H1 (cell line): ENCODE measurements around the gene ZNF669. TPM values are rescaled to one million over a fixed set of nuclear protein-coding genes. Genes with fewer than 3 reads are reported as not detected.

ENCODE experiments used
- BCL11A ChIP-seq, 2 experiments: IDR thresholded peaks; one replicate each; pipeline ENCODE4 v1.6.1; 2011; ENCODE audit warnings: low read depth in 2 of 2, low read length in 2 of 2, mild to moderate bottlenecking in 2 of 2
- CHD2 ChIP-seq: IDR thresholded peaks from 2 replicates; pipeline ENCODE4 v1.6.1; 2012; ENCODE audit warnings: low read length, improper control_type of control experiment
- FOSL1 ChIP-seq: IDR thresholded peaks from 2 replicates; pipeline ENCODE4 v1.6.1; 2011; ENCODE audit warnings: mild to moderate bottlenecking, low read depth, low read length, moderate library complexity; ENCODE audit not compliant: insufficient read depth
- GABPA ChIP-seq: IDR thresholded peaks from 2 replicates; pipeline ENCODE4 v1.6.1; 2011; ENCODE audit warnings: mild to moderate bottlenecking, low read length, moderate library complexity, borderline replicate concordance; ENCODE audit not compliant: insufficient read depth
- GTF2F1 ChIP-seq: IDR thresholded peaks from 2 replicates; pipeline ENCODE4 v1.6.1; 2012; ENCODE audit warnings: low read depth, low read length, improper control_type of control experiment, borderline replicate concordance
- KDM4A ChIP-seq: IDR thresholded peaks from one replicate; pipeline ENCODE4 v1.7.1; 2012; ENCODE audit warnings: low read depth, mild to moderate bottlenecking, moderate library complexity, low read length, inconsistent platforms; ENCODE audit not compliant: severe bottlenecking
- PHF8 ChIP-seq: fragments of 200-600 bp; sonication (generic); conservative IDR thresholded peaks from 2 replicates; pipeline ENCODE4 v1.7.1; 2012; ENCODE audit warnings: low read depth, mild to moderate bottlenecking, inconsistent platforms, low read length, moderate library complexity
- RNF2 ChIP-seq: fragments of 200-900, 300-1000 bp; sonication (generic); IDR thresholded peaks from 2 replicates; pipeline ENCODE4 v1.7.1; 2016; ENCODE audit warnings: borderline replicate concordance, low read depth, mild to moderate bottlenecking, antibody characterized with exemption, low read length; ENCODE audit not compliant: poor library complexity, severe bottlenecking; ENCODE audit errors: missing control alignments
- SIN3A ChIP-seq, 2 experiments: IDR thresholded peaks in 1 of 2; conservative IDR thresholded peaks in 1 of 2; 2 replicates each; pipeline ENCODE4 v1.6.1; 2011 to 2012; ENCODE audit warnings: low read length in 2 of 2, improper control_type of control experiment in 1 of 2, low read depth in 1 of 2, mild to moderate bottlenecking in 1 of 2
- SIX5 ChIP-seq: IDR thresholded peaks from 2 replicates; pipeline ENCODE4 v1.6.1; 2011; ENCODE audit warnings: mild to moderate bottlenecking, low read depth, low read length
- SP4 ChIP-seq: IDR thresholded peaks from 2 replicates; pipeline ENCODE4 v1.6.1; 2012; ENCODE audit warnings: low read length, inconsistent platforms
- polyA plus RNA-seq, 7 experiments: library from polyadenylated mRNA; depleted of rRNA in 3 of 7; stranded (reverse) in 5 of 7; unstranded in 2 of 7; fragments of >200 nt in 5 of 7; fragments of 200-250 nt in 2 of 7; gene quantifications; 1 replicate in 5 of 7; 2 replicates in 1 of 7; 4 replicates in 1 of 7; pipeline versions ENCODE4 v1.2.1 to v1.2.3, GENCODE V29; 2011 to 2013; ENCODE audit warnings: missing spikeins in 2 of 7, mixed read lengths in 2 of 7
- total RNA-seq: library from RNA; stranded (reverse); fragmentation: NEBNext Ultra II Directional; extraction: Animal tissue kit (Norgen Biotek cat#: 25700); gene quantifications from 2 replicates; pipeline ENCODE4 v1.2.1, GENCODE V29; 2021
- TF ChIP-seq, protein P1 (sequence below), 3 experiments: IDR thresholded peaks; 1 replicate in 2 of 3; 2 replicates in 1 of 3; pipeline versions ENCODE4 v1.5.1 to v1.6.1; 2011; ENCODE audit warnings: low read length in 3 of 3, mild to moderate bottlenecking in 3 of 3, inconsistent platforms in 2 of 3, low read depth in 1 of 3, moderate library complexity in 1 of 3; ENCODE audit not compliant: insufficient read depth in 1 of 3; ENCODE audit errors: control extremely low read depth in 1 of 3
- TF ChIP-seq, protein P2 (sequence below): IDR thresholded peaks from 2 replicates; pipeline ENCODE4 v1.6.1; 2011; ENCODE audit warnings: low read length, improper control_type of control experiment

ZNF669 gene
- total and polyA plus RNA-seq, 2 of the 8 experiments (the other 6 are each of a cell fraction or from before 2014, with no cell fraction given): 4.8 to 20.3 TPM

DNA sequence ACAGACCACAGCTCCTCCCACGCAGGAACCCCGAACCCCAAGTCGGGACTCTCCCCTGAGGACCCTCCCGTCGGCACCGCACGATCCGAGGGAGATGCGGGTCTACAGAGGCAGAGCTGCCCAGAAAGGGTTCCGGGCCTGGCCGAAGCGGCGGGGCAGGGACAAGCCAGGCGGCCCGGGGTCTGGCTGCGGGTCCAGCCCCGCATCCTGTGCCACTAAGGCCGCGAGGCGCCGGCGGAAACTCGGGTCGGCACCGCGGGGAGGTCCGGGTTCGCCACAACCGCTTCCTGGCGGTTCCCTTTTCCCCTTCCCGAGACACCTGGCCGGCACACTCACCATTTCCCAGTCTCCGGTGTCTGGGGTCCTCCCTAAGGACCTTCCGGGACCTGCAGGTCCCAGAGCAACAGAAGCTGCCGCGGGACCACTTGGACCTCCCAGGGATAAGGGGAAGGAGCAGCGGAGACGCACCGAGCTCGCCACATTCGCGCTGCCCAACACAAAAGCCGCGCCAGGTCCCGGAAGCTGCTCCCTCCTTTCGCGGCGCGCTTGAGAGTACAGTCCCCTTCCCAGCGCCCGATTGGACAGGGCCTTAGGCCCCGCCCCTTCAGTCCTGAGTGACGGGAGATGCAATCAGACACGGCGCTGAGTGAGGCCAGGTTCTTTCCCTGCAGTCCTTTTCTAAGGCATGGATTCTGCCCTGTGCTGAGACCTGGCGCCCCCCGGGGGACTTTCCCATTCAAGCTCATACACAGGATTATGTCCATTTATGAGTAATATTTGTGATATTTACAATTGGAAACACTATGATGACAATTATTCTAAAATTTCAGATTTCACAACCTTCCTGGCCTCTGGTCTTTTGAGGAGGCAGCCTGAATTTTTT, 25.7 kb downstream of the ZNF669 start, which contains the start of gene ZNF670 (continued):
- TF ChIP-seq, protein P1, sequence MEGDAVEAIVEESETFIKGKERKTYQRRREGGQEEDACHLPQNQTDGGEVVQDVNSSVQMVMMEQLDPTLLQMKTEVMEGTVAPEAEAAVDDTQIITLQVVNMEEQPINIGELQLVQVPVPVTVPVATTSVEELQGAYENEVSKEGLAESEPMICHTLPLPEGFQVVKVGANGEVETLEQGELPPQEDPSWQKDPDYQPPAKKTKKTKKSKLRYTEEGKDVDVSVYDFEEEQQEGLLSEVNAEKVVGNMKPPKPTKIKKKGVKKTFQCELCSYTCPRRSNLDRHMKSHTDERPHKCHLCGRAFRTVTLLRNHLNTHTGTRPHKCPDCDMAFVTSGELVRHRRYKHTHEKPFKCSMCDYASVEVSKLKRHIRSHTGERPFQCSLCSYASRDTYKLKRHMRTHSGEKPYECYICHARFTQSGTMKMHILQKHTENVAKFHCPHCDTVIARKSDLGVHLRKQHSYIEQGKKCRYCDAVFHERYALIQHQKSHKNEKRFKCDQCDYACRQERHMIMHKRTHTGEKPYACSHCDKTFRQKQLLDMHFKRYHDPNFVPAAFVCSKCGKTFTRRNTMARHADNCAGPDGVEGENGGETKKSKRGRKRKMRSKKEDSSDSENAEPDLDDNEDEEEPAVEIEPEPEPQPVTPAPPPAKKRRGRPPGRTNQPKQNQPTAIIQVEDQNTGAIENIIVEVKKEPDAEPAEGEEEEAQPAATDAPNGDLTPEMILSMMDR (IDR thresholded peaks at IDR 0.05; ENCODE audit: control extremely low read depth in 1 of 3, insufficient read depth in 1 of 3, low read depth in 1 of 3, low read length in 3 of 3): 0 out of 4 replicates have a peak, but pooled peaks of 1 of the 3 experiments have one; percentile 10
- TF ChIP-seq BCL11A (IDR thresholded peaks at IDR 0.05; ENCODE audit: low read depth in 2 of 2, low read length in 2 of 2): no peak
- peak; percentile 67 to 79; a peak in 2 of 4 replicates for TF ChIP-seq SIN3A (conservative IDR thresholded peaks at IDR 0.05 in 1 of 2, IDR thresholded peaks at IDR 0.05 in 1 of 2; ENCODE audit: low read depth in 1 of 2, low read length in 2 of 2)
- TF ChIP-seq, protein P2, sequence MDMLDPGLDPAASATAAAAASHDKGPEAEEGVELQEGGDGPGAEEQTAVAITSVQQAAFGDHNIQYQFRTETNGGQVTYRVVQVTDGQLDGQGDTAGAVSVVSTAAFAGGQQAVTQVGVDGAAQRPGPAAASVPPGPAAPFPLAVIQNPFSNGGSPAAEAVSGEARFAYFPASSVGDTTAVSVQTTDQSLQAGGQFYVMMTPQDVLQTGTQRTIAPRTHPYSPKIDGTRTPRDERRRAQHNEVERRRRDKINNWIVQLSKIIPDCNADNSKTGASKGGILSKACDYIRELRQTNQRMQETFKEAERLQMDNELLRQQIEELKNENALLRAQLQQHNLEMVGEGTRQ: no peak; the same call in 1 of the 2 replicates
- peak; percentile 96 for TF ChIP-seq KDM4A
- TF ChIP-seq SP4: no peak
- TF ChIP-seq CHD2: peak; percentile 63; the same call in 1 of the 2 replicates
- TF ChIP-seq GABPA: no peak; the same call in 1 of the 2 replicates
- TF ChIP-seq RNF2: no peak
- TF ChIP-seq PHF8: peak; percentile 92
- 0 out of 2 replicates have a peak, but pooled peaks have one; percentile 1 for TF ChIP-seq SIX5
- TF ChIP-seq GTF2F1: peak; percentile 75; the same call in 1 of the 2 replicates
- no peak for TF ChIP-seq FOSL1
